ENCODE results near the gene C1QB. TPM values are rescaled to one million over a fixed set of nuclear protein-coding genes. Genes with fewer than 3 reads are reported as not detected.

The C1QB gene
- total and polyA plus RNA-seq, 2 donors (not counting 1 experiment from before 2014, with no cell fraction given), result 0.16 TPM; not detected in 1

DNA sequence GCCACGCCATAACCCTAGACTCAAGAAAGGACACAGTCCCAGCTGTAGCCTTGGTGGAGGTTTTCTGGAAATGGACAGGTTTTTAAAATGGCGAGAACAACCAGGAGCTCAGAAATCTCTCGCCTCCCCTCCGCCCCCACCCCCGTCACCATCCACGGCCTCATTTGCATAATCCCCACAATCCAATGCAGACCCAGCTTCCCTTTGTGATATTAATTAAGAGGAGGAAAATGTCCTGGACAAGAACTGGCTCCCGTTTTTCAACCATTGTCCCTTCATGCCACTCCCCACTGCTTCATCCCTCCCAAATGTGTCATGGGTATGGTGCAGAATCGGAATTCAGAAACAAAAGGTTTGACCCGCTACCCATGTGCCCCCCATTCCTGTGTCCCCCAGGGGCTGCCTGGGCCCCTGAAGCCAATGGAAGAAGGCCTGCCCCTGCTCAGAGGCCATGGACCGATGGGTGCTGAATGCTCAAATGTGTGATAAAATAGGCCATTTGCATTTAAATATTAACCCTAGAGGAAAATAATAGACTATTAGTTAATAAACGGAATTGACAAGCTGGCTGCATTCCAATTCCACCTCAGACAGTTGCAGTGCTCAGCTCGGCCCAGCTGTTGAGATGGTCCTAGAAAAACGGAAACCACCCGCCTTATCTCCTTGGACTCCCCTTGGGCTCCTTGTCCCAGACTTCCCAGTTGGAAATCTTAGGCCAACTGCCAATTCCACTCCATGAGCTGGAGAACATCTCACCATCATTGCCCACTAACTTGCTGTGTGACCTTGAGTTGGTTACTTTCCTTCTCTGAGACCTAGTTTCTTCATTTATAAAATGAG, 46.9 kb downstream of the C1QB start:
- intact Hi-C loops (cut with micrococcal nuclease), result loop anchor here (10.0 kb wide), 1 partner anchor 485 kb away; no protein-coding TSS in a partner anchor
- CTCF ChIA-PET, result no interaction called here
- H3K4me1 Mint-ChIP-seq, result no peaks in the 10 kb centered on the region

More for the DNA sequence above, 46.9 kb downstream of the C1QB start:
- H3K79me2 ChIP-seq (ENCODE audit: control insufficient read depth, insufficient read depth, low read length), result no peaks in the 10 kb centered on the region
- no peak for DNase-seq
- H3K27me3 ChIP-seq (replicated peaks in 1 of 4; ENCODE audit: control extremely low read depth in 1 of 4, control insufficient read depth in 3 of 4, insufficient read depth in 4 of 4, low read length in 3 of 4), result peaks cover 0 to 6% (median 0%) of the 10 kb centered on the region in 4 experiments
- POLR2A ChIA-PET, result no interaction called here
- WGBS (ENCODE audit: insufficient coverage), result 93% methylated on average over 6 of the region's 14 CpGs
- no peaks in the 10 kb centered on the region for H3K9me3 ChIP-seq (ENCODE audit: control extremely low read depth in 1 of 3, control insufficient read depth in 2 of 3, insufficient read depth in 1 of 3, low read length in 2 of 3)
- no peaks in the 10 kb centered on the region for H3K36me3 ChIP-seq (replicated peaks in 1 of 2; ENCODE audit: control extremely low read depth in 1 of 2, control insufficient read depth in 1 of 2, extremely low read depth in 1 of 2, insufficient read depth in 2 of 2, low read length in 1 of 2)
- H3K4me3 Mint-ChIP-seq, result no peak overlapping the region
- no peak overlapping the region for H3K27ac ChIP-seq (ENCODE audit: low read length in 2 of 2)
- H3K9me3 Mint-ChIP-seq (ENCODE audit: insufficient read depth), result no peaks in the 10 kb centered on the region
- TF ChIP-seq EZH2 (IDR thresholded peaks at IDR 0.05; ENCODE audit: borderline replicate concordance, insufficient read depth, low read depth, low read length, poor library complexity, severe bottlenecking), result no peak
- TF ChIP-seq, protein P1, sequence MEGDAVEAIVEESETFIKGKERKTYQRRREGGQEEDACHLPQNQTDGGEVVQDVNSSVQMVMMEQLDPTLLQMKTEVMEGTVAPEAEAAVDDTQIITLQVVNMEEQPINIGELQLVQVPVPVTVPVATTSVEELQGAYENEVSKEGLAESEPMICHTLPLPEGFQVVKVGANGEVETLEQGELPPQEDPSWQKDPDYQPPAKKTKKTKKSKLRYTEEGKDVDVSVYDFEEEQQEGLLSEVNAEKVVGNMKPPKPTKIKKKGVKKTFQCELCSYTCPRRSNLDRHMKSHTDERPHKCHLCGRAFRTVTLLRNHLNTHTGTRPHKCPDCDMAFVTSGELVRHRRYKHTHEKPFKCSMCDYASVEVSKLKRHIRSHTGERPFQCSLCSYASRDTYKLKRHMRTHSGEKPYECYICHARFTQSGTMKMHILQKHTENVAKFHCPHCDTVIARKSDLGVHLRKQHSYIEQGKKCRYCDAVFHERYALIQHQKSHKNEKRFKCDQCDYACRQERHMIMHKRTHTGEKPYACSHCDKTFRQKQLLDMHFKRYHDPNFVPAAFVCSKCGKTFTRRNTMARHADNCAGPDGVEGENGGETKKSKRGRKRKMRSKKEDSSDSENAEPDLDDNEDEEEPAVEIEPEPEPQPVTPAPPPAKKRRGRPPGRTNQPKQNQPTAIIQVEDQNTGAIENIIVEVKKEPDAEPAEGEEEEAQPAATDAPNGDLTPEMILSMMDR (IDR thresholded peaks at IDR 0.05), result no peak
- no peak overlapping the region for H3K9ac ChIP-seq (ENCODE audit: low read length)
- H3K4me3 ChIP-seq (ENCODE audit: control extremely low read depth in 1 of 5, extremely low read depth in 1 of 5, insufficient read depth in 1 of 5, low read depth in 2 of 5, low read length in 4 of 5), result no peak overlapping the region
- no peak overlapping the region for H3K4me2 ChIP-seq (replicated peaks; ENCODE audit: low read depth, low read length, poor library complexity, severe bottlenecking)
- H2AFZ ChIP-seq (ENCODE audit: insufficient read depth, low read depth, low read length, poor library complexity, severe bottlenecking), result no peak overlapping the region
- no peaks in the 10 kb centered on the region for H4K20me1 ChIP-seq (ENCODE audit: control insufficient read depth, insufficient read depth, low read length, poor library complexity, severe bottlenecking)
- ATAC-seq (ENCODE audit: low read depth), result no peak
- H3K27me3 Mint-ChIP-seq, result peaks cover 14% of the 10 kb centered on the region
- H3K27ac Mint-ChIP-seq, result no peak overlapping the region
- no peaks in the 10 kb centered on the region for H3K4me1 ChIP-seq (ENCODE audit: control insufficient read depth in 2 of 2, insufficient read depth in 2 of 2, low read length in 2 of 2)

Data from B cell (primary cell).